ENCODE results near the gene ZNF385B. TPM values are rescaled to one million over a fixed set of nuclear protein-coding genes. Genes with fewer than 3 reads are reported as not detected.

ZNF385B gene
- total RNA-seq, 1 experiment from 2014 or later, result 9.3 TPM

DNA sequence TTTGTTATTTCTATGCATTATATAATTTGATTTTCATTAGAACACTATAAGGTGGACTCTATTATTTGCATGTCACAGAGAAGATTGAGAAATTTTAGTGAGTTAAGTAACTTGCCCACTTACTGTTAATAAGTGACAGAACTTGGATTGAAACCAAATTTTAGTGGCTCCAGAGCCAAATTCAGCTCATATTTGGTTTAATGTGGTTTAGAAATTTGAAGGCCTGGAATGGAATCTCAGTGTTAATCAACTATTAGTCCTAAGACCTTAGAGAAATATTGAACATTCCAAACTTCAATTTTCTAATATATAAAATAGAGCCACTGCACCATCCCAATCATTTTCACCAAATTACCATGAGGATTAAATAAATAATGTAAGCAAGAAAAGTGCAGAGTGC lies 281.6 kb downstream of the ZNF385B start:
- H4K20me1 ChIP-seq (ENCODE audit: insufficient read depth), result no peaks in the 10 kb centered on the region
- H3K79me2 ChIP-seq (ENCODE audit: insufficient read depth, low read length), result peaks cover 23% of the 10 kb centered on the region
- CTCF ChIA-PET, result no interaction called here
- no peak for TF ChIP-seq SIN3A (IDR thresholded peaks at IDR 0.05; ENCODE audit: low read depth)
- no peak for TF ChIP-seq EGR1 (IDR thresholded peaks at IDR 0.05; ENCODE audit: low read depth)
- TF ChIP-seq TCF7L2 (IDR thresholded peaks at IDR 0.05; ENCODE audit: borderline replicate concordance, extremely low read depth, insufficient read depth, insufficient read length), result no peak
- no peak for TF ChIP-seq FOSL1 (IDR thresholded peaks at IDR 0.05; ENCODE audit: low read depth)
- no peak for TF ChIP-seq ZNF274 (IDR thresholded peaks at IDR 0.05; ENCODE audit: low read depth, low read length)
- TF ChIP-seq YY1 (IDR thresholded peaks at IDR 0.05; ENCODE audit: extremely low read depth, insufficient replicate concordance, low read depth, low read length), result no peak
- no peak for TF ChIP-seq SP1 (IDR thresholded peaks at IDR 0.05; ENCODE audit: low read depth)
- TF ChIP-seq CEBPB (IDR thresholded peaks at IDR 0.05; ENCODE audit: low read depth), result no peak
- H3K9ac ChIP-seq (ENCODE audit: low read length), result no peak overlapping the region
- no peaks in the 10 kb centered on the region for H3K27me3 ChIP-seq (ENCODE audit: insufficient read depth, low read length)
- no peak overlapping the region for H3K4me3 ChIP-seq (replicated peaks in 1 of 2; ENCODE audit: low read depth in 1 of 2, low read length in 2 of 2)
- DNase-seq (ENCODE audit: low read depth, low spot score) (no peak), ATAC-seq (no peak)
- RAD21 ChIA-PET (ENCODE audit: low non-redundant PET in 1 of 2, low total read pairs in 2 of 2, uncharacterized antibody in 2 of 2, unreplicated experiment in 2 of 2), result no interaction called here
- no peak overlapping the region for H2AFZ ChIP-seq (ENCODE audit: low read depth, low read length, poor library complexity, severe bottlenecking)
- no peak overlapping the region for H3K4me2 ChIP-seq (ENCODE audit: low read length)
- H3K27ac ChIP-seq (ENCODE audit: low read depth, low read length), result no peak overlapping the region
- H3K4me1 ChIP-seq (ENCODE audit: control insufficient read depth in 1 of 2, insufficient read depth in 2 of 2, low read length in 2 of 2), result peaks cover 6 to 11% of the 10 kb centered on the region in 2 experiments; a peak in 3 of 4 replicates
- H3K9me3 ChIP-seq (ENCODE audit: control insufficient read depth in 1 of 2, insufficient read depth in 1 of 2, low read depth in 1 of 2, low read length in 2 of 2), result no peaks in the 10 kb centered on the region
- intact Hi-C loops (cut with micrococcal nuclease), result no loop called here
- POLR2A ChIA-PET, result no interaction called here
- H3K36me3 ChIP-seq (ENCODE audit: control insufficient read depth in 1 of 2, insufficient read depth in 2 of 2, low read length in 2 of 2), result no peaks in the 10 kb centered on the region
- no peaks in the 10 kb centered on the region for H3K9me2 ChIP-seq (ENCODE audit: insufficient read depth)
- no TSS peak for BruUV-seq (replicated peaks)

- H3K36me3 ChIP-seq (ENCODE audit: control insufficient read depth in 1 of 2, insufficient read depth in 2 of 2, low read length in 2 of 2), result no peaks in the 10 kb centered on the region
- H3K27ac ChIP-seq (ENCODE audit: low read depth, low read length), result no peak overlapping the region
- H3K27me3 ChIP-seq (ENCODE audit: insufficient read depth, low read length), result no peaks in the 10 kb centered on the region
- H2AFZ ChIP-seq (ENCODE audit: low read depth, low read length, poor library complexity, severe bottlenecking), result no peak overlapping the region
- H4K20me1 ChIP-seq (ENCODE audit: insufficient read depth), result no peaks in the 10 kb centered on the region
- TF ChIP-seq CEBPB (IDR thresholded peaks at IDR 0.05; ENCODE audit: low read depth) (no peak), SIN3A (IDR thresholded peaks at IDR 0.05; ENCODE audit: low read depth) (no peak), EZH2phosphoT487 (IDR thresholded peaks at IDR 0.05; ENCODE audit: borderline replicate concordance) (no peak), ZBTB33 (IDR thresholded peaks at IDR 0.05; ENCODE audit: extremely low read depth, insufficient replicate concordance, low read length) (no peak), ZNF274 (IDR thresholded peaks at IDR 0.05; ENCODE audit: low read depth, low read length) (no peak), CBX3 (IDR thresholded peaks at IDR 0.05; ENCODE audit: low read depth) (no peak), RAD21 (IDR thresholded peaks at IDR 0.05; ENCODE audit: low read depth) (no peak), SP1 (IDR thresholded peaks at IDR 0.05; ENCODE audit: low read depth) (no peak), POLR2AphosphoS5 (IDR thresholded peaks at IDR 0.05; ENCODE audit: low read depth, low read length) (no peak), MAX (IDR thresholded peaks at IDR 0.05) (no peak), ATF3 (IDR thresholded peaks at IDR 0.05) (no peak), TCF7L2 (IDR thresholded peaks at IDR 0.05; ENCODE audit: borderline replicate concordance, extremely low read depth, insufficient read depth, insufficient read length) (no peak), JUND (IDR thresholded peaks at IDR 0.05) (no peak), POLR2A (IDR thresholded peaks at IDR 0.05; ENCODE audit: borderline replicate concordance, extremely low read depth, insufficient read depth, insufficient read length) (no peak), YY1 (IDR thresholded peaks at IDR 0.05; ENCODE audit: extremely low read depth, insufficient replicate concordance, low read depth, low read length) (no peak)
- DNase-seq (ENCODE audit: low read depth, low spot score) (no peak), ATAC-seq (no peak)
- BruUV-seq (replicated peaks), result no TSS peak
- H3K9me2 ChIP-seq (ENCODE audit: insufficient read depth), result no peaks in the 10 kb centered on the region
- H3K4me1 ChIP-seq (ENCODE audit: control insufficient read depth in 1 of 2, insufficient read depth in 2 of 2, low read length in 2 of 2), result peaks cover 6 to 11% of the 10 kb centered on the region in 2 experiments; a peak in 3 of 4 replicates
- CTCF ChIA-PET, result no interaction called here
- POLR2A ChIA-PET, result no interaction called here
- H3K4me2 ChIP-seq (ENCODE audit: low read length), result no peak overlapping the region
- no peaks in the 10 kb centered on the region for H3K9me3 ChIP-seq (ENCODE audit: control insufficient read depth in 1 of 2, insufficient read depth in 1 of 2, low read depth in 1 of 2, low read length in 2 of 2)
- RAD21 ChIA-PET (ENCODE audit: low non-redundant PET in 1 of 2, low total read pairs in 2 of 2, uncharacterized antibody in 2 of 2, unreplicated experiment in 2 of 2), result no interaction called here
- intact Hi-C loops (cut with micrococcal nuclease), result no loop called here
- no peak overlapping the region for H3K4me3 ChIP-seq (replicated peaks in 1 of 2; ENCODE audit: low read depth in 1 of 2, low read length in 2 of 2)
- peaks cover 23% of the 10 kb centered on the region for H3K79me2 ChIP-seq (ENCODE audit: insufficient read depth, low read length)
- no peak overlapping the region for H3K9ac ChIP-seq (ENCODE audit: low read length)
Measured at GRCh38 chr2:179578171-179578916, 283.1 kb downstream of the ZNF385B start.

Data from HCT116 (cell line).